ENCODE data around the gene SIK2. TPM values are rescaled to one million over a fixed set of nuclear protein-coding genes. Genes with fewer than 3 reads are reported as not detected.
A peak's percentile ranks its signal among the peaks of the same experiment; 100 is the strongest.

SIK2 gene
- 56.3 and 64.8 TPM in 2 replicates for total RNA-seq (2014; rRNA removed; shearing (Covaris generic); ENCODE audit: low replicate concordance)

DNA sequence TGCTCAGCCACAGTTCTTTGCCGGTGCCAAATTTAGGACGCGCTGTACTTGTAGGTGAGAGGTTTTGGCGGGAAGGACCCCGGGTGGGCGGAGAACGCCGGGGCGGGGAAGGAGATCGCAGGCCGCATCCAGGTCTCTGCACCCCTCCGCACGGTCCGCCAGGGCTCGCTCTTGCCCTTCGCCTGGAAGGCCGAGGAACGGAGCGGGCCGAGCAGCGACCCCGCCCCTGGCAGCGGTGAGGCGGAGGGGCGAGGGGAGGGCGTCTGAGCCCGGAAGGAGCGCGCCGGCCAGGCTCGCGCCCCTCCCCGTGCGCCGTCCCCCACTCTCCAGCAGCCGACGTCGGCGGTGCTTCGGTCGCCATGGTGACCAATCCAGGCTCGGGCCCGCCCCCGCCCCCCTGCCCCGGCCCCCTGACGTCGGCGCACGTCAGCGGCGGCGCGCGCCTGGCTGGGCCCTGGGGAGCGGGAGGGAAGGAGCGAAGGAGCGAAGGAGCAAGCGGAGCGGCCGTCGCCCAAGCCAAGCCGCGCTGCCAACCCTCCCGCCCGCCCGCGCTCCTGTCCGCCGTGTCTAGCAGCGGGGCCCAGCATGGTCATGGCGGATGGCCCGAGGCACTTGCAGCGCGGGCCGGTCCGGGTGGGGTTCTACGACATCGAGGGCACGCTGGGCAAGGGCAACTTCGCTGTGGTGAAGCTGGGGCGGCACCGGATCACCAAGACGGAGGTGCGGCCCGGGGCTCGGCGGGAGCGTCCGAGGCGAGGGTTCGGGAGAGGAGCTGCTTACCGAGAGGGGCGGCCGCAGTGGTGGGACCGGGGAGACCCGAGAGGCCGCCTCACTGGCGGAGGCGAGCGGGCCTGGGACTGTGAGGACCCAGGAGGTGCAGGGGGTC, at the start of gene SIK2:
Gene SIK2 (plus strand): TSS at position 471 of the 886 bp plus-strand sequence. CDS start 115 bp downstream, at position 586.
- peaks cover 48% of the 10 kb centered on the region for H3K79me2 ChIP-seq (ENCODE audit: low read length)
- H3K27ac ChIP-seq (ENCODE audit: low read length), result peak within 1 kb of the TSS; percentile 64
- peak within 1 kb of the TSS; percentile 64 for H3K4me3 ChIP-seq (ENCODE audit: low read length)
- no peaks in the 10 kb centered on the region for H3K9me2 ChIP-seq (replicated peaks; ENCODE audit: insufficient read depth, low read length)
- peak; percentile 100 for DNase-seq
- H2AFZ ChIP-seq (ENCODE audit: low read length), result peak within 1 kb of the TSS; percentile 78
- peaks cover 4% of the 10 kb centered on the region; the same call in 1 of the 2 replicates for H3K36me3 ChIP-seq (ENCODE audit: insufficient read depth, low read length)
- H3K4me1 ChIP-seq (ENCODE audit: low read length), result peaks cover 54% of the 10 kb centered on the region
- peak within 1 kb of the TSS; percentile 70 for H3K4me2 ChIP-seq (ENCODE audit: low read depth, low read length, poor library complexity, severe bottlenecking)
- peak within 1 kb of the TSS; percentile 76 for H3K9ac ChIP-seq (ENCODE audit: low read length)
- no peaks in the 10 kb centered on the region for H3K9me3 ChIP-seq (ENCODE audit: low read length)
- peaks cover 16% of the 10 kb centered on the region for H4K20me1 ChIP-seq (ENCODE audit: insufficient read depth, low read depth, low read length)
- no peaks in the 10 kb centered on the region for H3K27me3 ChIP-seq (ENCODE audit: low read length)

DNA sequence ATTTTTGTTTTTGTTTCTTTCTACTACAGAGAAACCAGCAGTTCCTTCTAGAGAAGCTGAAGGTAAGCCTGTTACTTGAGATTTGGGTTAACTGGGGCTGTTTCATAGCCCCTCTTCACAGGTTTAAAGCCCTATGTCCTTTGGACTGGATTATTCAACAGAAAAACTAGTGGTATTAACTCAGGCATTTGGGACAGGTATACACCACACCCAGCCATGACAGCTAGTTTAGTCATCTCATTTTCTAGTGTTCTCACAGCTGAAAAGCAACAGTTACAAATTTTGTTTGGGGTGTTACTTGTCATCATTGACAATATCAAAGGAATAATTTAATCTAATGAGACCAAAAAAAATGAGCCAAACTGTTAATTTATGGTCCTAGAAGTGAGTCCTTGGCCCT, 47.7 kb upstream of the SIK2 start:
- Histone ChIP-seq H4K20me1 (ENCODE audit: insufficient read depth, low read depth, low read length) (no peaks in the 10 kb centered on the region), H3K9me3 (ENCODE audit: low read length) (peaks cover 8% of the 10 kb centered on the region), H3K79me2 (ENCODE audit: low read length) (no peaks in the 10 kb centered on the region), H3K27me3 (ENCODE audit: low read length) (peaks cover 16% of the 10 kb centered on the region; the same call in 1 of the 2 replicates), H3K27ac (ENCODE audit: low read length) (no peak overlapping the region), H3K9ac (ENCODE audit: low read length) (no peak overlapping the region), H3K9me2 (replicated peaks; ENCODE audit: insufficient read depth, low read length) (no peaks in the 10 kb centered on the region), H3K4me1 (ENCODE audit: low read length) (peaks cover 11% of the 10 kb centered on the region), H3K36me3 (ENCODE audit: insufficient read depth, low read length) (no peaks in the 10 kb centered on the region; the same call in 1 of the 2 replicates), H2AFZ (ENCODE audit: low read length) (no peak overlapping the region), H3K4me3 (ENCODE audit: low read length) (no peak overlapping the region), H3K4me2 (ENCODE audit: low read depth, low read length, poor library complexity, severe bottlenecking) (no peak overlapping the region)
- no peak for DNase-seq

DNA sequence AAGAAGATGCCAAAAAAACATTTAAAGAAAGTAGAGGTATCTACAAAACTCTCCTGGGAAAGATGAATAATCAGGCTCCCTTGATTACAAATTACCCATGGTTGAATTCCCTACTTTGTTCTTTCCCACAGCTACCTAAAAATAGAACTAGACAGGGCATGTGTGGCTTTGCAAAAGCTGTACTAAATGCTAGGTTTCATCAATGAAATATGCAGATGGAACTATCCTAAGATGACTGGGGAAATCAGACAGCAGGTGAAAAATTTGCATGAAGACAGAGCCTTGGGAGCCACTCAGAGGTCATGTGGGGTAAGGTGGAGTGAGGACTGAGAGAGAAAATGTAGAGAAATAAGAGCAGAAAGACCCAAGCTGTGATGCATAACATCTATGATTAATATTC, 47.0 kb upstream of the SIK2 start:
- no peak overlapping the region for H2AFZ ChIP-seq (ENCODE audit: low read length)
- H3K4me1 ChIP-seq (ENCODE audit: low read length), result peaks cover 4% of the 10 kb centered on the region
- H3K27me3 ChIP-seq (ENCODE audit: low read length), result peaks cover 16% of the 10 kb centered on the region; the same call in 1 of the 2 replicates
- no peaks in the 10 kb centered on the region; the same call in 1 of the 2 replicates for H3K36me3 ChIP-seq (ENCODE audit: insufficient read depth, low read length)
- H3K4me3 ChIP-seq (ENCODE audit: low read length), result no peak overlapping the region
- no peak overlapping the region for H3K4me2 ChIP-seq (ENCODE audit: low read depth, low read length, poor library complexity, severe bottlenecking)
- H3K9ac ChIP-seq (ENCODE audit: low read length), result no peak overlapping the region
- H3K9me3 ChIP-seq (ENCODE audit: low read length), result peaks cover 8% of the 10 kb centered on the region
- DNase-seq, result no peak
- no peaks in the 10 kb centered on the region for H3K9me2 ChIP-seq (replicated peaks; ENCODE audit: insufficient read depth, low read length)
- no peaks in the 10 kb centered on the region for H4K20me1 ChIP-seq (ENCODE audit: insufficient read depth, low read depth, low read length)
- no peak overlapping the region for H3K27ac ChIP-seq (ENCODE audit: low read length)
- H3K79me2 ChIP-seq (ENCODE audit: low read length), result no peaks in the 10 kb centered on the region

DNA sequence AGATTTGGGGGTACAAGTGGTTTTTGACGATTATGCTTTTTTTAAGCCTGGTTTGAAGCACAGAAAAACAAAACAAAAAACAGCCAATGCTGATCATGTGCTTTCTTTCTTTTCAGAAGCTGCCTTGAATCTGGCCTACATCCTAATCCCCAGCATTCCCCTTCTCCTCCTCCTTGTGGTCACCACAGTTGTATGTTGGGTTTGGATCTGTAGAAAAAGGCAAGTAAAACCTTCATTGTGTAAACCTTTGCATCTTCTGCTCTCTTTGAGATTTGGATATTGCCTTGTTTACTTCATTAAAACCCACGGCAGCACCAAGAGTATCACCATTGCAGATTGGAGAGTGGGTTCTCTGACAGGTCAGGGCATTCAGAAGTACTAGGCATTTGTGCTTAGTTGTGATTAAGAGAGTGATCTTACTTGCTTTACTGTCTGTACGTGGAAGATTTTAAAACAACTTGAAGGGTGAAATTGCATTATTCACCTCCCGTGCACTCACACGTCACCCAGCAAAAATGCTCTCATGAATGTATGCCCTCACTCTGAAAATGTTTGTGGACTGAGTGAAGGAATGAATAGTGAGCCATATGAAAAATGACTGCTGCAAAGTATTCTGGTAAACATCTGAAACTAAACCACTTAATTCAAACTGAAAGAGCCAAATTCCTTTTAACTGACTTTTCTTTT, 44.7 kb upstream of the SIK2 start:
- DNase-seq, result no peak
- Histone ChIP-seq H2AFZ (ENCODE audit: low read length) (no peak overlapping the region), H3K4me1 (ENCODE audit: low read length) (no peaks in the 10 kb centered on the region), H3K4me2 (ENCODE audit: low read depth, low read length, poor library complexity, severe bottlenecking) (no peak overlapping the region), H3K4me3 (ENCODE audit: low read length) (no peak overlapping the region), H3K36me3 (ENCODE audit: insufficient read depth, low read length) (no peaks in the 10 kb centered on the region; the same call in 1 of the 2 replicates), H3K27me3 (ENCODE audit: low read length) (peaks cover 10% of the 10 kb centered on the region; the same call in 1 of the 2 replicates), H3K9me3 (ENCODE audit: low read length) (peaks cover 8% of the 10 kb centered on the region), H3K79me2 (ENCODE audit: low read length) (no peaks in the 10 kb centered on the region), H4K20me1 (ENCODE audit: insufficient read depth, low read depth, low read length) (no peaks in the 10 kb centered on the region), H3K9ac (ENCODE audit: low read length) (no peak overlapping the region), H3K27ac (ENCODE audit: low read length) (no peak overlapping the region), H3K9me2 (replicated peaks; ENCODE audit: insufficient read depth, low read length) (no peaks in the 10 kb centered on the region)

DNA sequence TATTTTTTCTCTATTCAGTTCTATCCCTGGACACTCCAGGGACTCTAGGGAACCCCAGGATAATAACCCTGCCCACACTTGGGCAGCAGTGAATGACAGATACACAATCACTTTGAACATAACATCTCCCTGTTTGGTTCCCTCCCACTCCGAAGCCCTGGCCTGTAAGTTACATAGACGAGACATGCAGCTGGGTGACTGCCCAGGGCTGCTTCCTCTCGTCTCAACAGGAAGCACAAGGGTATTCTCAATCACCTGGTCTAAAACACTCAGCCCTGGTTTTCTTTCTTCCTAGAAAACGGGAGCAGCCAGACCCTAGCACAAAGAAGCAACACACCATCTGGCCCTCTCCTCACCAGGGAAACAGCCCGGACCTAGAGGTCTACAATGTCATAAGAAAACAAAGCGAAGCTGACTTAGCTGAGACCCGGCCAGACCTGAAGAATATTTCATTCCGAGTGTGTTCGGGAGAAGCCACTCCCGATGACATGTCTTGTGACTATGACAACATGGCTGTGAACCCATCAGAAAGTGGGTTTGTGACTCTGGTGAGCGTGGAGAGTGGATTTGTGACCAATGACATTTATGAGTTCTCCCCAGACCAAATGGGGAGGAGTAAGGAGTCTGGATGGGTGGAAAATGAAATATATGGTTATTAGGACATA, 42.3 kb upstream of the SIK2 start:
- Histone ChIP-seq H3K27me3 (ENCODE audit: low read length) (peaks cover 10% of the 10 kb centered on the region; the same call in 1 of the 2 replicates), H2AFZ (ENCODE audit: low read length) (no peak overlapping the region), H3K4me1 (ENCODE audit: low read length) (no peaks in the 10 kb centered on the region), H3K9me3 (ENCODE audit: low read length) (peaks cover 8% of the 10 kb centered on the region), H3K4me3 (ENCODE audit: low read length) (no peak overlapping the region), H3K27ac (ENCODE audit: low read length) (no peak overlapping the region), H3K9me2 (replicated peaks; ENCODE audit: insufficient read depth, low read length) (no peaks in the 10 kb centered on the region), H4K20me1 (ENCODE audit: insufficient read depth, low read depth, low read length) (no peaks in the 10 kb centered on the region), H3K79me2 (ENCODE audit: low read length) (no peaks in the 10 kb centered on the region), H3K9ac (ENCODE audit: low read length) (no peak overlapping the region), H3K36me3 (ENCODE audit: insufficient read depth, low read length) (no peaks in the 10 kb centered on the region; the same call in 1 of the 2 replicates), H3K4me2 (ENCODE audit: low read depth, low read length, poor library complexity, severe bottlenecking) (no peak overlapping the region)
- DNase-seq, result no peak

DNA sequence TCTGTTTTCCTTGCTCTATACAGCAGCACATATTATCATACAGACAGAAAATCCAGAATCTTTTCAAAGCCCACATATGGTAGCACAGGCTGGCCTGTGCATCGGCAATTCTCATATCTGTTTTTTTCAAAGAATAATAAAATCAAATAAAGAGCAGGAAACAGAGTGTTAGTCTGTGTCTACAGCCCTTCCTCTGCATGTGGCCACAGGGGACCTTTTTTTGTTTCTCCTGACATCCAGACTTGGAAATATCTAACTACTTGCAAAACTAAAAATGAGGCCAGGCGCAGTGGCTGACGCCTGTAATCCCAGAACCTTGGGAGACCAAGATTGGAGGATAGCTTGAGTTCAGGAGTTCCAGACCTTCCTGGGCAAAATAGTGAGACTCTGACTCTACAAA, 41.4 kb upstream of the SIK2 start:
- no peak for DNase-seq
- no peaks in the 10 kb centered on the region for H3K4me1 ChIP-seq (ENCODE audit: low read length)

DNA sequence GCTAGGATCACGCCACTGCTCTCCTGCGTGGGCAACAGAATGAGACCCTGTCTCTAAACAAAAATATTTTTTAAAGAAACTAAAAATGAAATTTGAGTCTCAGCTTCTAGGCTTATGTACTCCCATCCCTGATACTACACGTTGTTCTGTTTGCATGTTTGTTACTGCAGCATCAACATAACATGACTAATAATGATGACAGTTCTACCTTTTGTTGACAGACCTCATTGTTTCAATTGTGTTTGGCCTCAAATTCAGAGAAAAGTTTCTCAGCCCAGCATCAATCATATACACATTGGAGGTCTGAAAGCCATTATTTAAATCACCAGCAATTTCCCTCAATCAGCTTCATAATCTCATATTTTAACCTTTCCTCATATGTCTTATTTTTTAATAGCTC, 40.9 kb upstream of the SIK2 start:
- Histone ChIP-seq H3K4me1 (ENCODE audit: low read length) (no peaks in the 10 kb centered on the region), H3K4me2 (ENCODE audit: low read depth, low read length, poor library complexity, severe bottlenecking) (no peak overlapping the region), H3K4me3 (ENCODE audit: low read length) (no peak overlapping the region), H3K9me2 (replicated peaks; ENCODE audit: insufficient read depth, low read length) (no peaks in the 10 kb centered on the region), H4K20me1 (ENCODE audit: insufficient read depth, low read depth, low read length) (no peaks in the 10 kb centered on the region), H3K27me3 (ENCODE audit: low read length) (peaks cover 3% of the 10 kb centered on the region; the same call in 1 of the 2 replicates), H3K79me2 (ENCODE audit: low read length) (no peaks in the 10 kb centered on the region), H2AFZ (ENCODE audit: low read length) (no peak overlapping the region), H3K9ac (ENCODE audit: low read length) (no peak overlapping the region), H3K27ac (ENCODE audit: low read length) (no peak overlapping the region), H3K36me3 (ENCODE audit: insufficient read depth, low read length) (no peaks in the 10 kb centered on the region), H3K9me3 (ENCODE audit: low read length) (peaks cover under 1% of the 10 kb centered on the region)
- no peak for DNase-seq

More for the DNA sequence above, 41.4 kb upstream of the SIK2 start:
- Histone ChIP-seq H3K4me2 (ENCODE audit: low read depth, low read length, poor library complexity, severe bottlenecking) (no peak overlapping the region), H3K9me2 (replicated peaks; ENCODE audit: insufficient read depth, low read length) (no peaks in the 10 kb centered on the region), H3K9me3 (ENCODE audit: low read length) (peaks cover 6% of the 10 kb centered on the region), H3K79me2 (ENCODE audit: low read length) (no peaks in the 10 kb centered on the region), H3K27ac (ENCODE audit: low read length) (no peak overlapping the region), H3K9ac (ENCODE audit: low read length) (no peak overlapping the region), H4K20me1 (ENCODE audit: insufficient read depth, low read depth, low read length) (no peaks in the 10 kb centered on the region), H3K4me3 (ENCODE audit: low read length) (no peak overlapping the region), H3K27me3 (ENCODE audit: low read length) (peaks cover 8% of the 10 kb centered on the region; the same call in 1 of the 2 replicates), H3K36me3 (ENCODE audit: insufficient read depth, low read length) (no peaks in the 10 kb centered on the region; the same call in 1 of the 2 replicates), H2AFZ (ENCODE audit: low read length) (no peak overlapping the region)
